GM19043 (cell line): ENCODE measurements around the gene NHERF2.
"Not testable (repeated sequence)": the region's sequence is repeated elsewhere in the genome, so short reads cannot be mapped to it uniquely, and the experiment has no call there.

ENCODE experiments used
- ATAC-seq: cut with Tn5 transposase; IDR thresholded peaks from one replicate; pipeline ENCODE4 v1.9.1; 2021; ENCODE audit warnings: low read depth; ENCODE audit not compliant: unreplicated experiment

The NHERF2 gene

GRCh38 chr16:2004795-2005517 is 21.7 kb upstream of the NHERF2 start:
- no peak for ATAC-seq

DNA sequence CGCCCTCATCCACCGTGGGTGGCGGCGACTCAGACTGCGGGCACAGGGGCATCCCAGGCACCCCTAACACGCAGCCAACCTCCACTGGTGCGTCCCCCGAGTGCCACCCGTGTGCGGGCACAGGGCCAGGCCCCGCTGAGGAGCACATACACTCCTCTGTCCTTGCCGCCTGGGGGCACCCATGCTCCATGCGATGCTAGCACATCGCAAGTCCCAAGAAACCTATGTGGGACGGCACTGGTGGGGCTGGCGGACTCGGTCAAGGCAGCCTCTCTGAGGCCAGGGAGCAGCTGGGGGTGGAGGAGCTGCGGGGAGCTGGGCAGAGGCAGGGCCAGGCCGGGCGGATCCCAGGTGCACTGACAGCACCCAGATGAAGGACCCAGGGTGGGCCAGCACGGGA is 21.1 kb upstream of the NHERF2 start:
- ATAC-seq: no peak

DNA sequence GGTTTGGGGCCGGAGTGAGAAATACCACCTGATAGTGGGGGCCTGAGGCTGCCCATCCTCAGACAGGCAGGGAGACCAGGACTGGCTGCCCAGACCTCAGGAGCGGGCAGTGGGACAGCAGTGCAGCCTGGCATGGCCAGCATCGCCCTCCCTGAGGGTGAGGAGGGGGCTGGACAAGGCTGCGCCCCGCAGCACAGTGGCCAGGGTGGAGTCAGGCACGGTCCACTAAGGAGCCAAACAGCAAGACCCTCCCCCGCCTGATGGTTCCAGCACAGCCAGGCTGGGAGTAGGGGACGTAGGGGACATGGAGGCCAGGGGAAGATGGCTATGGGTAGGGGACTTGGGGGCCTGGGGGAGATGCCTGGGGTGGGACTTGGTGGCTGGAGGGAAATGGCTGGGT is 20.4 kb upstream of the NHERF2 start:
- no peak for ATAC-seq

- ATAC-seq: no peak
Measured at GRCh38 chr16:2007081-2007836, 19.4 kb upstream of the NHERF2 start.

DNA sequence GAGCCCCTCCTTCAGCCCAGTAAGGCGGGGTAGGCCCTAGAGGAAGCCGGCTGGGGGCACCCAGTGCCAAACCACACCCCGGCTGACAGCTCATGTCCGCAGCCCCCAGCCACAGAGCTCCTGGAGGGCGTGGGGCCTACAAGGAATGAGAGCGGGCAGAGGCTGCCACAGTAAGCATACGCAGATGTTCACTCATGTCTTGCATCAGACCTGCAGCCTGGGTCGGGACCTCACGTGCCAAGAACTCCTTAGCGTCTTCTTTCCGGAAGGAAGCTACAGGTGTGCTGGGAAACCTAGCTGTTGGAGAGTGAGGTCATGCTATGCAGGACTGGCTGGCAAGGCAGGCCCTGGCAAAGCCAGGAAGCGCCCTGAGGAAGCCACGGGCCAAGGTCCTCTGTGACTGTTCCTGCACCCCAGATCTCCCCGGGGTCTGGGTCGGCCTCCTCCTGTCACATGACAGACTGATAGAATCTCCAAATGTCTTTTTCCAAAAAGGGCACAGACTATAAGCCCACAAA is 18.6 kb upstream of the NHERF2 start:
- no peak for ATAC-seq

DNA sequence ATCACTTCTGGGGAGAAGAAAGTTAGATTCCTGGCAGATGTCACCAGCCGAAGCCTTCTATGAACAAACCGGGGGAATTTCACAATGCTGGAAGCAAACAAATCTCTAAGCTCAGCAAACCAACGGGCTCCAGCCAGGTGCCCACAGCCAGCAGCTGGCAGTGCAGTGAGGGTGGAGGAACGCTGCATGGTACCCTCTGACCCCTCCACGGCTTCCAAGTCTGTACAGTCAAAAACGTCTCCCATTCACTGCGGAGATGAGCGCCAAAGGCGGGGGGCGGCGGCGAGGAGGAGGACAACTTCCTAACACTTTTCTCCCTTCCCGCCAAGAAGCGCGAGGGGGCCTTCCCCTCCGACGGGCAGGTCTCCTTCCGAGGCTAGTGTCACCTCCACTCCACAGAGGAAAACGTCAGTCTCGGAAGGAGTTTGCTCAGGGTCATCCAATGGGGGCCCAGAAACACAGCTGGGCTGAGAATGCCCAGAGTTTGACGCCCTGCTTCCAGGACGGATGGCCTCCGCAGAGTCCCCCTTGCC is 18.0 kb upstream of the NHERF2 start:
- no peak for ATAC-seq

GRCh38 chr16:2009164-2009711 is 17.5 kb upstream of the NHERF2 start:
- peak; percentile 24 for ATAC-seq

DNA sequence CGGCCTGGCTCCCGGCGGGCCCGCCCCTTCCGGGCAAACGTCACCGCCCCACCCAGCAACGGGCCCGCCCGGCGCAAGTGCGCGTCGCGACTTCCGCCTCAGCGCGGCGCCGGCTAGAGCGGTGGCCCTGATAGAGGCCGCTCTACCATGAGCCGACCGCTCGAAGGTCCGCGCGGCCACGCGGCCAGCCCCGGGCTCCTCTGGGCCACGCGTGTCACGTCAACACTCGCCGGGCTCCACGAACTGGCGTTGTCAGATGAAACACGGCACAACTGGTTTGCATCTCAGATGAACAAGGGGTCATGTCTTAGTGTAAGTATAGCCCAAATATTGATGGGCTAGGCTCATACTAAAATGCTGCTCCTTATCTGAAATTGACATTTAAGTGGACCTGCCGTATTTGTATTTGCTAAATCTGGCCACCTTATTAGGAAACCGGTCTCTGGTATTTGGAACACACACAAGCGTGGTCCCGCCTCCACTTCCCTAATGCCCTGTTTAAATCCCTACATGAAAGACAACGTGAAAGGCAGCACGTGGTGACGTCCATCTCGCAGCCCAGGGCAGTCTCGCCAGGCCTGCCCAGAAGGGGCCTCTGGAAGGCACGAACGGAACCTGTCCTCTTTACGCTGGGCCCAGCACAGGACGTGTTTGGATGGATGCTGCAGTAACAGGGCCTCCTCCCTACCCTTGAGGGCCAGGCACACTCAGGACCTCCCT is 16.8 kb upstream of the NHERF2 start, which contains the start of gene ZNF598:
TSS of gene ZNF598 (minus strand) at position 31 of the 720 bp plus-strand sequence.
- peak; percentile 90 for ATAC-seq

- ATAC-seq: not testable (repeated sequence)
Measured at GRCh38 chr16:2011726-2012125, 15.0 kb upstream of the NHERF2 start.

DNA sequence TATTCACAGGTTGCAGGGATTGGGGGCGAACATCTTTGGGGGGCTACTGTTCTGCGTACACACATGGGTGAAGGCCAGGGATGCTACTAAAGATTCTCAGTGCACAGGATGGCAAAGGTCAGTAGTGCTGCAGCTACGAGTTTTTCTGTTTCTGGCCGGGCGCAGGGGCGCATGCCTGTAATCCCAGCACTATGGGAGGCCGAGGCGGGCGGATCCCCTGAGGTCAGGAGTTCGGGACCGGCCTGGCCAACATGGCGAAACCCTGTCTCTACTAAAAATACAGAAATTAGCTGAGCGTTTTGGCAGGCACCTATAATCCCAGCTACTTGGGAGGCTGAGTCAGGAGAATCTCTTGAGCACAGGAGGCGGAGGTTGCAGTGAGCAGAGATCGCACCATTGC is 13.2 kb upstream of the NHERF2 start:
- no peak for ATAC-seq

DNA sequence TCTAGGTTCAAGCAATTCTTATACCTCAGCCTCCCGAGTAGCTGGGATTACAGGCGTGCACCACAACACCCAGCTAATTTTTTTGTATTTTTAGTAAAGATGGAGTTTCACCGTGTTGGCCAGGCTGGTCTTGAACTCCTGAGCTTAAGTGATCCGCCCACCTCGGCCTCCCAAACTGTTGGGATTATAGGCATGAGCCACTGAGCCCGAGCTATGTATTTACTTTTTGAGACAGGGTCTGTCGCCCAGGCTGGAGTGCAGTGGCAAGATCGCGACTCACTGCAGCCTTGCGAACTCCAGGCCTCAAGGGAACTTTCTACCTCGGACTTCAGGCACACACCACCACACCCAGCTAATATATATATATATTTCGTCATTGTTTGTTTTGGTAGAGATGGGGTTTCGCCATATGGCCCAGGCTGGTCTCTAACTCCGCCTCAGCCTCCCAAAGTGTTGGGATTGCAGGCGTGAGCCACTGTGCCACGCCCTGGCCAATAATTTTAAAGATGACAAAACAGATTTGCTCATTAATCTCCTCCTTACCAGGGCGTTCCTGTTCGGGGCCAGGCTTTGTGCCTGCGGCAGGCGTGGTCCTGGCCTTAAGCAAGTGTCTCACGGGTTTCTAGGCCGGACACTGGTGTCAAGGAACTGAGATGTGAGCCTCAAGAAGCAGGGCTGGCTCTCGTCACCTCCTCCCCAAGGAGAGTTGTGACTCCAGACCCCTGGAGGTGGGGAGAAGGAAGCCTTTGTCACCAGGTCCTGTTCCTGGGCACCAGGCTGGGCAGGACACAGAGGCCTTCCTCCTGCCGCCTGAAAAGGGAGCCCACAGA is 11.4 kb upstream of the NHERF2 start:
- no peak for ATAC-seq

DNA sequence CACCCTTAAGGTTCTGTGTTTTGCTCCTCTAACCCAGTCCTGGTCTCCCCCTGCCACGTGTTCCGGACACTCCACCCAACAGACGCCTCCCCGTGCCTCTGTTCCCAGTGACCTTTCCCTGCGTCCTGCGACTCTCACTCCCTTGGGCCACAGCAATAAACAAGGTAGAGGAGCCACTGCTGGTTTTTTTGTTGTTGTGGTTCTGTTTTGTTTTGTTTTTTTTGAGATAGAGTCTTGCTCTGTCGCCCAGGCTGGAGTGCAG is 10.8 kb upstream of the NHERF2 start:
- no peak for ATAC-seq

DNA sequence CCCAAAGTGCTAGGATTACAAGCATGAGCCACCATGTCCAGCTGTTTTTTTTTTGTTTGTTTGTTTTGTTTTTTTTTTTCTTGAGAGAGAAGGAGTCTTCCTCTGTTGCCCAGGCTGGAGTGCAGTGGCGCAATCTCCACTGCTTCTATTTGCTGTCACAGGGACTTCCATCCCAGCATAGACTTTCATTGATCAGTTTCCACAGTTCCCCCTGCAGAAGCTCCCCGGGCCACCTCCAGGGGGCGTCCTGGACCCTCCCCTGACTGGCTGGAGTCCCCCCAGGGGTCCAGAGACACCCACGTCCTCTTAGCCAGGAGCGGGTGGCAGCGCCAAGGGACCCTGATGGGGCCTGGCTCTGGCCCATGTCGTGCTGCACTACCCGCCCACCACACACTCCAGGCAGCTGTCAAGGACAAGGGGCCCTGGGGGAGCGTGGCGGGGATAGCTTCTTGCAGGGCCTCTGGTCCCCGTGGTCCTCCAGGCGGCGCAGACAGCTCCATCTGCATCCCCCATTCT is 10.2 kb upstream of the NHERF2 start:
- ATAC-seq: no peak

GRCh38 chr16:2019518-2019920 is 7.2 kb upstream of the NHERF2 start, which contains the start of gene NPW:
Gene NPW, plus strand, starts transcription at chr16:2019785.
- no peak for ATAC-seq

DNA sequence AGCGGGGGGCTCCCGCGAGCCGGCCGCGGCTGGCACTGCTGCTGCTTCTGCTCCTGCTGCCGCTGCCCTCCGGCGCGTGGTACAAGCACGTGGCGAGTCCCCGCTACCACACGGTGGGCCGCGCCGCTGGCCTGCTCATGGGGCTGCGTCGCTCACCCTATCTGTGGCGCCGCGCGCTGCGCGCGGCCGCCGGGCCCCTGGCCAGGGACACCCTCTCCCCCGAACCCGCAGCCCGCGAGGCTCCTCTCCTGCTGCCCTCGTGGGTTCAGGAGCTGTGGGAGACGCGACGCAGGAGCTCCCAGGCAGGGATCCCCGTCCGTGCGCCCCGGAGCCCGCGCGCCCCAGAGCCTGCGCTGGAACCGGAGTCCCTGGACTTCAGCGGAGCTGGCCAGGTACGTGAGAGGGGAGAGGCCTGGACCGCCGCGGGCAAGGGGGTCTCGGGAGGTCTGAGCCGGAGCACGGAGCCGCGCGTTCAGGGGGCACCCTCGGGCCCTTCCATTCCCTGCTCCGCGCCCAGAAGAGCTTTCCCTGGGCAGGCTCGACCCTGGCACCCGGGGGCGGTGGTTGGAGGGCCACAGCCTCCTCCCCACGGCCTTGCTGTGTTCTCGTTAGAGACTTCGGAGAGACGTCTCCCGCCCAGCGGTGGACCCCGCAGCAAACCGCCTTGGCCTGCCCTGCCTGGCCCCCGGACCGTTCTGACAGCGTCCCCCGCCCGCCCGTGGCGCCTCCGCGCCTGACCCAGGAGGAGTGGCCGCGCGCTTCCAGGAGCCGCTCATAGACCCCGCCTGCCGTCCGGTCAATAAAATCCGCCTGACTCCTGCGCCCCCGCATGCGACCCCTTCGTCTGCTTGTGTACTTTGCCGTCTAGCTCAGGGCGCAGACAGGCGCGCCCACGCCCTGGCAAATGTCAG is 6.5 kb upstream of the NHERF2 start:
- no peak for ATAC-seq

- ATAC-seq: no peak
Measured at GRCh38 chr16:2022723-2023091, 4.0 kb upstream of the NHERF2 start.

GRCh38 chr16:2023092-2024031 is 3.3 kb upstream of the NHERF2 start:
- peak; percentile 71 for ATAC-seq

DNA sequence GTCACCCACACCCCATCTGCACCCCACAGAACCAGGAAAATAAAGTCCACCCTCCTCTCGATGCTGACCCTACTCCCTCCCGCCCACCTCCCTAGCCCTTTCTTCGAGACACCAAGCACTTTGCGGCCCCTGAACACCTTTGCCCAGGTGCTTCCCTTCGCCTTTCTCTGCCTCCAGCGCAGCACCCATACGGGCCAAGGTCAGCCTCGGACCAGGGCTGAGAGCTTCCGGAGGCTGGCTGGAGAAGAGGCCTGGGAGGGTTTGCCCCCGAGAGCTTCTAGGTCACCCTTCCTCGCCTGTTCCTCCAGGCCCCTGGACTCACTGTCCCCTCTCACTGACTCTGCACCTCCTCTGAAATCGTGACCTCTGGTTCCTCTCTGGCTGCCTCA is 2.7 kb upstream of the NHERF2 start:
- ATAC-seq: no peak
